GM12878 (cell line): ENCODE results near the gene PCSK5. TPM values are rescaled to one million over a fixed set of nuclear protein-coding genes. Genes with fewer than 3 reads are reported as not detected.

Experiments
- ATAC-seq: fragments of 200-7000 bp; cut with Tn5 transposase; 3 replicates; pipeline ENCODE4 v1.9.1; 2020; ENCODE audit warnings: mild to moderate bottlenecking, moderate library complexity
- BruUV-seq: library from RNA; stranded (reverse); fragments of 400-500 nt; replicated peaks from 2 replicates; lab custom pipeline; 2021; lab: Mats Ljungman, UMichigan
- CTCF ChIA-PET: fragments of 300-600 bp; sonication (Branson Sonifier 250); formaldehyde crosslinking; extraction: SDS; loops from one replicate; lab custom pipeline; 2021; ENCODE audit warnings: inconsistent platforms; lab: Yijun Ruan, JAX
- POLR2A ChIA-PET: fragments of 350-600 bp; formaldehyde crosslinking; extraction: SDS; loops from one replicate; lab custom pipeline; 2021; ENCODE audit warnings: inconsistent platforms; lab: Charles Lee
- RAD21 ChIA-PET: fragments of 300-600 bp; sonication (Branson Sonifier 250); formaldehyde crosslinking; loops from one replicate; lab custom pipeline; 2023; ENCODE audit warnings: antibody characterized with exemption; ENCODE audit not compliant: unreplicated experiment; lab: Charles Lee
- SMC1A ChIA-PET: fragments of 300-600 bp; sonication (Branson Sonifier 250); formaldehyde crosslinking; loops from one replicate; lab custom pipeline; 2023; ENCODE audit not compliant: unreplicated experiment, uncharacterized antibody; lab: Charles Lee
- DNase-seq: peaks from one replicate; pipeline ENCODE4 v3.0.0-alpha.2; 2011; ENCODE audit warnings: low read depth, low spot score
- FAIRE-seq: peaks from 3 replicates; lab custom pipeline; 2011; peaks lifted over from hg19 to GRCh38; lab: Jason Lieb, UNC
- H2AFZ ChIP-seq: 2 replicates; pipeline ENCODE4 v1.6.0; 2011; ENCODE audit warnings: low read depth, low read length, control low read depth; ENCODE audit not compliant: control insufficient read depth
- H3K27ac ChIP-seq: 2 replicates; pipeline ENCODE4 v1.5.1; 2011; ENCODE audit warnings: control low read depth; ENCODE audit not compliant: control insufficient read depth, insufficient read depth
- H3K27me3 ChIP-seq, 2 experiments: replicated peaks in 1 of 2; 2 replicates each; pipeline versions ENCODE4 v1.6.0 to v1.6.1; 2011; ENCODE audit warnings: low read length in 1 of 2; ENCODE audit not compliant: control insufficient read depth in 2 of 2, insufficient read depth in 2 of 2
- H3K36me3 ChIP-seq, 2 experiments: 2 replicates each; pipeline ENCODE4 v1.5.1; 2011; ENCODE audit warnings: low read length in 1 of 2; ENCODE audit not compliant: control insufficient read depth in 2 of 2, insufficient read depth in 2 of 2
- H3K4me1 ChIP-seq: 2 replicates; pipeline ENCODE4 v1.6.1; 2011; ENCODE audit warnings: mild to moderate bottlenecking, low read length, moderate library complexity, mixed read lengths; ENCODE audit not compliant: control insufficient read depth, insufficient read depth
- H3K4me2 ChIP-seq: 2 replicates; pipeline ENCODE4 v1.6.0; 2011; ENCODE audit warnings: control low read depth; ENCODE audit not compliant: control insufficient read depth, insufficient read depth
- H3K4me3 ChIP-seq: fragments of 200-600 bp; sonication (generic); 2 replicates; pipeline ENCODE4 v1.5.1; 2016
- H3K79me2 ChIP-seq: 2 replicates; pipeline ENCODE4 v1.6.0; 2011; ENCODE audit warnings: low read length; ENCODE audit not compliant: control insufficient read depth, insufficient read depth
- H3K9ac ChIP-seq: 2 replicates; pipeline ENCODE4 v1.8.0; 2011; ENCODE audit warnings: low read length, control low read depth, mixed read lengths; ENCODE audit not compliant: control insufficient read depth, insufficient read depth
- H3K9me3 ChIP-seq: replicated peaks from 3 replicates; pipeline ENCODE4 v1.5.1; 2011; ENCODE audit warnings: mild to moderate bottlenecking, low read length; ENCODE audit not compliant: control insufficient read depth, insufficient read depth
- H4K20me1 ChIP-seq: 2 replicates; pipeline ENCODE4 v1.6.0; 2011; ENCODE audit not compliant: control insufficient read depth, insufficient read depth
- E2F8 ChIP-seq: fragments of 450-650 bp; IDR thresholded peaks from 2 replicates; pipeline ENCODE4 v1.6.1; 2018; ENCODE audit warnings: mild to moderate bottlenecking, low read depth, moderate library complexity; ENCODE audit not compliant: partially characterized antibody
- GABPA ChIP-seq: IDR thresholded peaks from 2 replicates; pipeline ENCODE4 v1.6.1; 2014; ENCODE audit warnings: antibody characterized with exemption, low read depth, mild to moderate bottlenecking, inconsistent platforms
- MTA3 ChIP-seq: IDR thresholded peaks from 2 replicates; pipeline ENCODE4 v1.6.1; 2012; ENCODE audit warnings: low read length, inconsistent platforms, borderline replicate concordance
- RELB ChIP-seq: fragments of 450-650 bp; IDR thresholded peaks from 2 replicates; pipeline ENCODE4 v1.6.1; 2017; ENCODE audit warnings: low read depth, mild to moderate bottlenecking, moderate library complexity
- ZBTB4 ChIP-seq: fragments of 450-650 bp; formaldehyde crosslinking; IDR thresholded peaks from 2 replicates; pipeline ENCODE4 v1.4.0; 2022; ENCODE audit warnings: mild to moderate bottlenecking, moderate library complexity
- WGBS: methylation state at CpG from one replicate; pipeline ENCODE4 v1.1.6; 2016; ENCODE audit warnings: low lambda C conversion rate; ENCODE audit not compliant: insufficient replicate concordance, insufficient coverage; ENCODE audit errors: missing lambda C conversion rate; 5-methylcytosine and 5-hydroxymethylcytosine counted together
- in situ Hi-C: fragments of 300-500 bp; cut with MboI; formaldehyde crosslinking; loops from 9 replicates; pipeline ENCODE4 v1.14.3; 2018; ENCODE audit warnings: mixed read lengths
- intact Hi-C: fragments of 100-400 bp; cut with micrococcal nuclease; formaldehyde crosslinking; loops from one replicate; pipeline ENCODE4 v1.14.2; 2022; ENCODE audit not compliant: unreplicated experiment
- polyA plus RNA-seq, 11 experiments: library from polyadenylated mRNA; depleted of rRNA in 4 of 11; unstranded in 6 of 11; stranded (reverse) in 5 of 11; fragments of >200 nt; fragmentation: Nextera tagmentation in 4 of 11; fragmentation: Illumina TruSeq in 1 of 11; extraction: Ambion mirVana in 4 of 11; extraction: Trizol in 1 of 11; gene quantifications; 1 replicate in 1 of 11; 2 replicates in 10 of 11; pipeline versions ENCODE4 v1.2.1 to v1.2.3, GENCODE V29; 2011 to 2016; ENCODE audit warnings: inconsistent platforms in 2 of 11, missing spikeins in 2 of 11, low read depth in 1 of 11
- total RNA-seq, 4 experiments: library from RNA; depleted of rRNA in 3 of 4; stranded (reverse); fragments of >200 nt in 3 of 4; fragmentation: Illumina TruSeq in 1 of 4; extraction: Trizol in 1 of 4; gene quantifications; 2 replicates each; pipeline versions ENCODE4 v1.2.1 to v1.2.3, GENCODE V29; 2013 to 2021

PCSK5 gene
- total and polyA plus RNA-seq, 10 of the 15 experiments (the other 5 are each of a cell fraction or from before 2014, with no cell fraction given) = 0.01 to 0.13 (median 0.04) TPM; not detected in 3

- ChIA-PET RAD21 (no interaction called here), SMC1A (interaction anchor here (1.0 kb wide), 1 partner anchor 11 kb away, joined by 3 read pairs; no protein-coding TSS in a partner anchor), POLR2A (no interaction called here), CTCF (no interaction called here)
- no TSS peak for BruUV-seq
- DNase-seq (no peak), ATAC-seq (no peak), FAIRE-seq (no peak)
- H3K27me3 ChIP-seq = peaks cover 0 to 5% of the 10 kb centered on the region in 2 experiments; a peak in 1 of 4 replicates
- 0% methylated on average over 3 of the region's 3 CpGs for WGBS
- no peak overlapping the region for H3K9ac ChIP-seq
- H3K4me1 ChIP-seq = no peaks in the 10 kb centered on the region
- no peak overlapping the region for H2AFZ ChIP-seq
- H3K79me2 ChIP-seq = no peaks in the 10 kb centered on the region
- in situ Hi-C loops = no loop called here
- H4K20me1 ChIP-seq = no peaks in the 10 kb centered on the region
- no peaks in the 10 kb centered on the region for H3K36me3 ChIP-seq
- no peak overlapping the region for H3K27ac ChIP-seq
- no peak overlapping the region for H3K4me2 ChIP-seq
- H3K9me3 ChIP-seq = no peaks in the 10 kb centered on the region
- intact Hi-C loops = no loop called here
- TF ChIP-seq GABPA = no peak
- no peak for TF ChIP-seq RELB
- no peak for TF ChIP-seq ZBTB4
- TF ChIP-seq E2F8 = no peak
- no peak for TF ChIP-seq MTA3
- TF ChIP-seq, all 136 proteins: peak for 0
- no peak overlapping the region for H3K4me3 ChIP-seq
Measured at GRCh38 chr9:75958226-75958625, 67.8 kb downstream of the PCSK5 start.
